ENCODE data around the gene NFIX. TPM values are rescaled to one million over a fixed set of nuclear protein-coding genes. Genes with fewer than 3 reads are reported as not detected.

Gene NFIX
- total and polyA plus RNA-seq, 7 donors, result 10.6 to 104 (median 44.1) TPM

DNA sequence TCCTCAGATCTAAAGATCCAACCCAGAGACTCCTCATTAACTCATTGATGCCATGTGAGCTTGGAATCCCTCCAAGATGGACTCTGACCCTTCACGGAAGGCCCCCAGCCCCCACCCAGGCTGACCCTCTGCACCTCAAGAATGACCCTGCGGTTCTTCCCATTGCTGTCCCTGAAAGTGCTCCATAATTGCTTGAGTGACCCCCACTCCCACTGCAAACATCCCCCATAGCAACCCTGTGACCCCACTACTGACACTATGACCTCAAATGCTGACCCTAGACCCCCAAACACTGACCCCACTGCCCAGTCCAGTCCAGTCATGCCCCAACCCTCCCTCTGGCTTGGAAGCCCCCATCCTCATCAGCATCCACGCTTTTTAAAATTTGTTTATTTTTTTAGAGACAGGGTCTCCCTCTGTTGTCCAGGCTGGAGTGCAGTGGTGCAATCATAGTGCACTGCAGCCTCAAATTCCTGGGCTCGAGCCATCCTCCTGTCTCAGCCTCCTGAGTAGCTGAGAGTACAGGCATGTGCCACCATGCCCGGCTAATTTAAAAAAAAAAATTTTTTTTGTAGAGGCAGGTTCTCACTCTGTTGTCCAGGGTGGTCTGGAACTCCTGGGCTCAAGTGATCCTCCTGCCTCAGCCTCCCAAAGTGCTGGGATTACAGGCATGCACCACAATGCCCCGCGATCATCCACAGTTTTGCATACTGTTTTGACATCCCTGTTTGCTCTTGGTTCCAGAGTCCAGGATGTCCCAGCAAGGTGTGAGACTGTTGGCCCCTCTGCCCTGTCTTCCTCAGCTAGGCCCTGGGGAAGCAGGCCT is 106.5 kb downstream of the NFIX start:
- H3K27ac ChIP-seq, result peak overlapping the region; percentile 74 to 95 (median 86)
- WGBS, 2 donors, result 55 to 71% methylated on average over 7 of the region's 7 CpGs
- H3K36me3 ChIP-seq, result no peaks in the 10 kb centered on the region
- H3K27me3 ChIP-seq, result no peaks in the 10 kb centered on the region
- no peak for TF ChIP-seq POLR2AphosphoS5 (IDR thresholded peaks at IDR 0.05)
- no peak for TF ChIP-seq EP300 (IDR thresholded peaks at IDR 0.05)
- TF ChIP-seq, protein P1, sequence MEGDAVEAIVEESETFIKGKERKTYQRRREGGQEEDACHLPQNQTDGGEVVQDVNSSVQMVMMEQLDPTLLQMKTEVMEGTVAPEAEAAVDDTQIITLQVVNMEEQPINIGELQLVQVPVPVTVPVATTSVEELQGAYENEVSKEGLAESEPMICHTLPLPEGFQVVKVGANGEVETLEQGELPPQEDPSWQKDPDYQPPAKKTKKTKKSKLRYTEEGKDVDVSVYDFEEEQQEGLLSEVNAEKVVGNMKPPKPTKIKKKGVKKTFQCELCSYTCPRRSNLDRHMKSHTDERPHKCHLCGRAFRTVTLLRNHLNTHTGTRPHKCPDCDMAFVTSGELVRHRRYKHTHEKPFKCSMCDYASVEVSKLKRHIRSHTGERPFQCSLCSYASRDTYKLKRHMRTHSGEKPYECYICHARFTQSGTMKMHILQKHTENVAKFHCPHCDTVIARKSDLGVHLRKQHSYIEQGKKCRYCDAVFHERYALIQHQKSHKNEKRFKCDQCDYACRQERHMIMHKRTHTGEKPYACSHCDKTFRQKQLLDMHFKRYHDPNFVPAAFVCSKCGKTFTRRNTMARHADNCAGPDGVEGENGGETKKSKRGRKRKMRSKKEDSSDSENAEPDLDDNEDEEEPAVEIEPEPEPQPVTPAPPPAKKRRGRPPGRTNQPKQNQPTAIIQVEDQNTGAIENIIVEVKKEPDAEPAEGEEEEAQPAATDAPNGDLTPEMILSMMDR (IDR thresholded peaks at IDR 0.05), result no peak
- no peak for TF ChIP-seq POLR2A (IDR thresholded peaks at IDR 0.05)
- H3K4me1 ChIP-seq, result peaks cover 0 to 62% (median 49%) of the 10 kb centered on the region in 4 donors
- peak overlapping the region; percentile 18 to 58 (median 46) for H3K4me3 ChIP-seq
- no peak for DNase-seq
- intact Hi-C loops (cut with DNase I), result loop anchor here (5.0 to 10.0 kb wide), 2 partner anchors 50 to 217 kb away; partner anchors contain the start of genes DNASE2, IER2, KLF1 and STX10
- H3K9me3 ChIP-seq, result no peaks in the 10 kb centered on the region

DNA sequence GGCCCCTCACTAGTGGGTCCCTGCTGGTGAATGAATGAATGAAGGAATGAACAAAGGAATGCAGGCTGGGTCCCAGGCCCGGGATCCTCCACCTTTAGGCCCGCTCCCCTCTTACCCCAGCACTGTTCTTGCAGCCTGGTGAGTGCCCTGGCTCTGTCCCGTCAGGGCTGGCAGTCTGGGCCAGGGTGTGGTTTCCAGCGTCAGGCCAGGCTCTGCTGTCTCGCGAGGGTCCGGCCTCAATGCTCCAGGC is 107.1 kb downstream of the NFIX start:
- Histone ChIP-seq H3K36me3 (peaks cover 0 to 4% (median under 1%) of the 10 kb centered on the region in 4 donors), H3K4me1 (peaks cover 0 to 61% (median 48%) of the 10 kb centered on the region in 4 donors), H3K9me3 (no peaks in the 10 kb centered on the region), H3K4me3 (peak overlapping the region; percentile 18 to 58 (median 46)), H3K27me3 (no peaks in the 10 kb centered on the region), H3K27ac (peak overlapping the region; percentile 74 to 95 (median 86))
- intact Hi-C loops (cut with DNase I), result loop anchor here (5.0 to 10.0 kb wide), 2 partner anchors 50 to 218 kb away; partner anchors contain the start of genes DNASE2, IER2, KLF1 and STX10
- DNase-seq, result no peak
- TF ChIP-seq, protein P1 (IDR thresholded peaks at IDR 0.05), result no peak
- TF ChIP-seq EP300 (IDR thresholded peaks at IDR 0.05) (no peak), POLR2A (IDR thresholded peaks at IDR 0.05) (no peak), POLR2AphosphoS5 (IDR thresholded peaks at IDR 0.05) (no peak)
- 6 to 11% methylated on average over 7 of the region's 7 CpGs for WGBS, 2 donors

DNA sequence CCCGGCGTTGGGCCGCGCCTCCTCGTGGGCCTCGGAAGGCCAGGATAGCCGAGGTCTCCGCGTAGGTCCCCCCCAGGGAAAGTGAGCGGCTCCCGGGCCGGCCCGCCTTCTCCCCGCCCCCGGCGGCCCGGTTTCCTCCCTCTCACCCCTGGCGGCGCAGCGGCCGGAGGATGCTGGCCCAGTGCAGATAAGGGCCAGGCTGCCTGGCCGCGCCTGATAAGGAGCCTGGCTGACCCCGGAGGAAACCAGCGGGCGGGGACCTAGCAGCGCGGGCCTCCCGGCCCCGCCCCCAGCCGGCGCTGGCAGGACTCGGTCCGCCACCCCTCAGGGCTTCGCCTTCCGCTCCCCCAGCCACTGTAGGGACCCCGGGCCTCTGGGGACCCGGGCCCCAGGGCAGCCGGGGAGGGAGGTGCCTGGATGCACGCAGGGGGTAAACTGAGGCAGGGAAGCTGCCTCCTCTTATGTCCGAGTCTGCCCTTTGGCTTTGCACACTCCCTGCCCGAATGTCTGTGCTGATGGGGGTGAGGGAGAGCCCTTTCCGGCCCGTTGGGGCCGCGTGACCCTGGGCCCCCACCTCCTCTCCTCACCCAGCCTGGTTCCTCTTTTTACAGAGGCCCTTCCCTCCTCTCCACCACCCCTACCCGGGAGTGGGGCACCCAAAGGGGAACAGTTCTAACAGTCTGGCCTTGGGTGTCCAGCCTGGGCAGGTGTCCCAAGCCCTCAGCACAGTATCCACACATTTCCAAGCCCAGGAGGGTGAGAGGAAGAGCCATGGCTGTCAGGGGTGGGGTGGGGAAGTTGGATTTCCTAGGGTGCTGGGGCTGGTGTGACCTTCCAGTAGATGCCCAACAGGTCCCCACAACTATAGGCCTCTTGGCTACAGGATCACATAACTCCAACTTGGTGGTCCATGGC is 107.6 kb downstream of the NFIX start, which contains the start of gene LYL1:
Gene LYL1, minus strand, starts transcription at position 193 of the 915 bp plus-strand sequence. CDS start 1,687 bp downstream, outside the sequence.
- Histone ChIP-seq H3K27me3 (no peaks in the 10 kb centered on the region), H3K9me3 (no peaks in the 10 kb centered on the region), H3K4me3 (peak within 1 kb of the TSS; percentile 18 to 58 (median 46)), H3K4me1 (peaks cover 0 to 55% (median 42%) of the 10 kb centered on the region in 4 donors), H3K36me3 (peaks cover 0 to 7% (median 2%) of the 10 kb centered on the region in 4 donors), H3K27ac (peak within 1 kb of the TSS; percentile 74 to 95 (median 86))
- WGBS, 2 donors, result 1% methylated on average over 47 of the region's 47 CpGs
- TF ChIP-seq, protein P1 (IDR thresholded peaks at IDR 0.05), result no peak
- TF ChIP-seq POLR2AphosphoS5 (IDR thresholded peaks at IDR 0.05), result peak; percentile 49 to 81 (median 71)
- TF ChIP-seq POLR2A (IDR thresholded peaks at IDR 0.05), result no peak
- TF ChIP-seq EP300 (IDR thresholded peaks at IDR 0.05), result no peak
- intact Hi-C loops (cut with DNase I), result loop anchor here (5.0 to 10.0 kb wide), 2 partner anchors 49 to 218 kb away; partner anchors contain the start of genes DNASE2, IER2, KLF1 and STX10
- peak; percentile 83 for DNase-seq

DNA sequence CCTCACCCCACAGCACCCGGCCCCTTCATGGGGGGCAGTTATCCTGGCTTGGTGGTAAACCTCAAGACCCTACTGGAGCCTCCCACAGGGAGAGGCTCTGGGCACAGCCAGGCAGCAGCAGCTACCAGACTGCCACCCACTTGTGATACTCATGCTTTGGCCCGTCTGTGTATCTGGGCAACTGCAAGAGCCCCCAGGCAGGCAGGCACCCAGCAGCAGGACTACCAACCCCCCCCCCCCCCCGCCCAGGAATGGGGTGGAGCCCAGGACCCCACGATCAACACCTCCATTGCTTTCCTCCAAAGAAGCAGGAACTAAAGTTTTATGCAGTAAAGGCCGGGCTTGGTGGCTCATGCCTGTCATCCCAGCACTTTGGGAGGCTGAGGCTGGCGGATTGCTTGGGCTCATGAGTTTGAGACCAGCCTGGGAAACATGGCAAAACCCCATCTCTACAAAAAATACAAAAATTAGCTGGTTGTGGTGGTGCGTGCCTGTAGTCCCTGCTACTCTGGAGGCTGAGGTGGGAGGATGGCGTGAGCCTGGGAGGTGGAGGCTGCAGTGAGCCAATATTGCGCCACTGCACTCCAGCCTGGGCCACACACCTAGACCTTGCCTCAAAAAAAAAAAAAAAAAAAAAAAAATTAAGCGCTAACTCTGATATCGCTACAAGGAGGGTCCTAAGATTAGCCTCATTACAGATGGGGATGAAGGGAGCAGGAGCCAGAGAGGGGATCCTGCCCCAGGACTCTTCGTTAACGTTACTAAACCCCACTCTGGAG is 108.5 kb downstream of the NFIX start:
- TF ChIP-seq EP300 (IDR thresholded peaks at IDR 0.05) (no peak), POLR2AphosphoS5 (IDR thresholded peaks at IDR 0.05) (no peak), POLR2A (IDR thresholded peaks at IDR 0.05) (no peak)
- TF ChIP-seq, protein P1 (IDR thresholded peaks at IDR 0.05), result no peak
- 59 to 85% methylated on average over 13 of the region's 13 CpGs for WGBS, 2 donors
- Histone ChIP-seq H3K9me3 (no peaks in the 10 kb centered on the region), H3K4me1 (peaks cover 0 to 46% (median 36%) of the 10 kb centered on the region in 4 donors), H3K27me3 (no peaks in the 10 kb centered on the region), H3K36me3 (peaks cover 0 to 7% (median 2%) of the 10 kb centered on the region in 4 donors), H3K27ac (peak overlapping the region; percentile 74 to 95 (median 86)), H3K4me3 (peak overlapping the region in 2 of 4 donors; percentile 17 to 29)
- DNase-seq, result no peak
- intact Hi-C loops (cut with DNase I), result loop anchor here (5.0 to 10.0 kb wide), 2 partner anchors 49 to 219 kb away; partner anchors contain the start of genes DNASE2, IER2, KLF1 and STX10

Data from sigmoid colon (tissue), 7 donors.